Fibroblast of skin of abdomen (primary cell): Measurements from ENCODE around the gene TMEM272.

Experiments used
- DNase-seq: peaks from one replicate; pipeline ENCODE4 v3.0.0-alpha.2; 2013

Gene TMEM272

GRCh38 chr13:51780099-51780498 is 64.9 kb downstream of the TMEM272 start:
- no peak for DNase-seq

- no peak for DNase-seq
These were observed 66.6 kb downstream of the TMEM272 start for GRCh38 chr13:51778392-51778791.

- no peak for DNase-seq
These were observed 67.1 kb downstream of the TMEM272 start for GRCh38 chr13:51777921-51778320.

GRCh38 chr13:51776179-51776578 is 68.8 kb downstream of the TMEM272 start:
- no peak for DNase-seq

- no peak for DNase-seq
These were observed 71.5 kb downstream of the TMEM272 start for GRCh38 chr13:51773515-51773914.

GRCh38 chr13:51772781-51773180 is 72.2 kb downstream of the TMEM272 start:
- no peak for DNase-seq

GRCh38 chr13:51772105-51772455 is 72.9 kb downstream of the TMEM272 start:
- DNase-seq: no peak

GRCh38 chr13:51771418-51772104 is 73.4 kb downstream of the TMEM272 start:
- no peak for DNase-seq

- no peak for DNase-seq
These were observed 74.1 kb downstream of the TMEM272 start for GRCh38 chr13:51770681-51771417.

GRCh38 chr13:51770160-51770559 is 74.8 kb downstream of the TMEM272 start:
- DNase-seq: no peak

- DNase-seq: no peak
These were observed 75.4 kb downstream of the TMEM272 start for GRCh38 chr13:51769455-51770127.

GRCh38 chr13:51768976-51769375 is 76.0 kb downstream of the TMEM272 start:
- no peak for DNase-seq

- no peak for DNase-seq
These were observed 76.5 kb downstream of the TMEM272 start for GRCh38 chr13:51768378-51768921.

GRCh38 chr13:51767100-51767499 is 77.9 kb downstream of the TMEM272 start:
- DNase-seq: no peak

- no peak for DNase-seq
These were observed 79.8 kb downstream of the TMEM272 start for GRCh38 chr13:51765142-51765515.

- DNase-seq: peak; percentile 15
These were observed 80.5 kb downstream of the TMEM272 start for GRCh38 chr13:51764184-51765141.

GRCh38 chr13:51763486-51763885 is 81.5 kb downstream of the TMEM272 start:
- no peak for DNase-seq
